Neural cell (in vitro differentiated cells): ENCODE results near the gene SPECC1. TPM values are rescaled to one million over a fixed set of nuclear protein-coding genes. Genes with fewer than 3 reads are reported as not detected.

ENCODE experiments used
- H2AFZ ChIP-seq: fragments of 200-600, 300-800 bp; sonication (generic), shearing (Covaris generic); 2 replicates; pipeline ENCODE4 v1.6.0; 2014; ENCODE audit warnings: low read depth, mild to moderate bottlenecking, antibody characterized with exemption, low read length, moderate library complexity
- H3F3A ChIP-seq: fragments of 200-600 bp; shearing (Covaris generic); 2 replicates; pipeline ENCODE4 v1.6.1; 2016; ENCODE audit warnings: mild to moderate bottlenecking, moderate library complexity, mixed read lengths, antibody characterized with exemption, low read length; ENCODE audit not compliant: insufficient read depth, poor library complexity, severe bottlenecking
- H3K27ac ChIP-seq: fragments of 200-600, 300-800 bp; sonication (generic), shearing (Covaris generic); 2 replicates; pipeline ENCODE4 v1.5.1; 2014; ENCODE audit warnings: mild to moderate bottlenecking, low read length, moderate library complexity
- H3K27me3 ChIP-seq: fragments of 300-800, 200-600 bp; sonication (generic), shearing (Covaris generic); 2 replicates; pipeline ENCODE4 v1.6.0; 2014; ENCODE audit warnings: mild to moderate bottlenecking, low read depth, low read length, moderate library complexity; ENCODE audit not compliant: insufficient read depth
- H3K36me3 ChIP-seq: fragments of 300-800, 200-600 bp; sonication (generic), shearing (Covaris generic); 2 replicates; pipeline ENCODE4 v1.5.1; 2014; ENCODE audit warnings: mild to moderate bottlenecking, antibody characterized with exemption, low read length, moderate library complexity; ENCODE audit not compliant: insufficient read depth
- H3K4me2 ChIP-seq: fragments of 300-800, 200-600 bp; sonication (generic), shearing (Covaris generic); 2 replicates; pipeline ENCODE4 v1.6.0; 2014; ENCODE audit warnings: mild to moderate bottlenecking, low read length
- H3K4me3 ChIP-seq: fragments of 300-800, 200-600 bp; sonication (generic), shearing (Covaris generic); 2 replicates; pipeline ENCODE4 v1.5.1; 2014; ENCODE audit warnings: mild to moderate bottlenecking, low read length, moderate library complexity
- H3K79me2 ChIP-seq: fragments of 200-600 bp; shearing (Covaris generic); replicated peaks from 2 replicates; pipeline ENCODE4 v1.6.0; 2014; ENCODE audit warnings: mild to moderate bottlenecking, low read length, moderate library complexity; ENCODE audit not compliant: insufficient read depth
- H3K9ac ChIP-seq: fragments of 300-800, 200-600 bp; sonication (generic), shearing (Covaris generic); 2 replicates; pipeline ENCODE4 v1.6.1; 2016; ENCODE audit warnings: mild to moderate bottlenecking, low read length, mixed read lengths
- H3K9me2 ChIP-seq: fragments of 200-600 bp; shearing (Covaris generic); 2 replicates; pipeline ENCODE4 v1.6.1; 2016; ENCODE audit warnings: mild to moderate bottlenecking, low read length, mixed read lengths; ENCODE audit not compliant: insufficient read depth
- H3K9me3 ChIP-seq: fragments of 200-600, 300-800 bp; sonication (generic), shearing (Covaris generic); 2 replicates; pipeline ENCODE4 v1.6.1; 2016; ENCODE audit warnings: mild to moderate bottlenecking, mixed run types, low read length, moderate library complexity, mixed read lengths
- H4K20me1 ChIP-seq: fragments of 200-600 bp; shearing (Covaris generic); 2 replicates; pipeline ENCODE4 v1.6.1; 2016; ENCODE audit warnings: mild to moderate bottlenecking, mixed run types; ENCODE audit not compliant: insufficient read depth
- EP300 ChIP-seq: fragments of 450-650 bp; conservative IDR thresholded peaks from 2 replicates; pipeline ENCODE4 v1.6.1; 2014; ENCODE audit warnings: antibody characterized with exemption, mild to moderate bottlenecking, moderate library complexity; ENCODE audit not compliant: poor library complexity, severe bottlenecking
- EZH2 ChIP-seq: fragments of 200-600, 300-800 bp; shearing (Covaris generic), sonication (generic); IDR thresholded peaks from 2 replicates; pipeline ENCODE4 v1.6.1; 2014; ENCODE audit warnings: antibody characterized with exemption, low read length, borderline replicate concordance, mild to moderate bottlenecking; ENCODE audit not compliant: insufficient read depth, poor library complexity, severe bottlenecking
- MXI1 ChIP-seq: fragments of 450-650 bp; conservative IDR thresholded peaks from 2 replicates; pipeline ENCODE4 v1.6.1; 2014; ENCODE audit warnings: antibody characterized with exemption, mild to moderate bottlenecking; ENCODE audit not compliant: poor library complexity, severe bottlenecking
- POLR2AphosphoS5 ChIP-seq: IDR thresholded peaks from 2 replicates; pipeline ENCODE4 v1.6.1; 2012
- RAD21 ChIP-seq: fragments of 450-650 bp; conservative IDR thresholded peaks from 2 replicates; pipeline ENCODE4 v1.6.1; 2014; ENCODE audit warnings: antibody characterized with exemption, mild to moderate bottlenecking, moderate library complexity
- SMC3 ChIP-seq: fragments of 450-650 bp; conservative IDR thresholded peaks from 2 replicates; pipeline ENCODE4 v1.6.1; 2014; ENCODE audit warnings: antibody characterized with exemption, mild to moderate bottlenecking, moderate library complexity; ENCODE audit not compliant: poor library complexity
- TAF1 ChIP-seq: IDR thresholded peaks from 2 replicates; pipeline ENCODE4 v1.6.1; 2012; ENCODE audit warnings: low read depth
- polyA plus RNA-seq: library from polyadenylated mRNA; depleted of rRNA; stranded (reverse); fragments of >200 nt; gene quantifications from 2 replicates; pipeline ENCODE4 v1.2.3, GENCODE V29; 2014
- TF ChIP-seq, protein P1 (sequence below): IDR thresholded peaks from 2 replicates; pipeline ENCODE4 v1.6.1; 2012; ENCODE audit warnings: borderline replicate concordance
- TF ChIP-seq, protein P2 (sequence below): fragments of 450-650 bp; IDR thresholded peaks from 2 replicates; pipeline ENCODE4 v1.5.1; 2014; ENCODE audit warnings: antibody characterized with exemption, mild to moderate bottlenecking, moderate library complexity; ENCODE audit not compliant: poor library complexity, severe bottlenecking

Gene SPECC1
- polyA plus RNA-seq, 1 donor from 2014 or later: 8.6 TPM

- peaks cover 4% of the 10 kb centered on the region for H3K79me2 ChIP-seq
- H2AFZ ChIP-seq: no peak overlapping the region
- no peak overlapping the region for H3K4me2 ChIP-seq
- no peaks in the 10 kb centered on the region for H3F3A ChIP-seq
- H3K4me3 ChIP-seq: no peak overlapping the region
- no peaks in the 10 kb centered on the region for H3K27me3 ChIP-seq
- TF ChIP-seq, protein P1, sequence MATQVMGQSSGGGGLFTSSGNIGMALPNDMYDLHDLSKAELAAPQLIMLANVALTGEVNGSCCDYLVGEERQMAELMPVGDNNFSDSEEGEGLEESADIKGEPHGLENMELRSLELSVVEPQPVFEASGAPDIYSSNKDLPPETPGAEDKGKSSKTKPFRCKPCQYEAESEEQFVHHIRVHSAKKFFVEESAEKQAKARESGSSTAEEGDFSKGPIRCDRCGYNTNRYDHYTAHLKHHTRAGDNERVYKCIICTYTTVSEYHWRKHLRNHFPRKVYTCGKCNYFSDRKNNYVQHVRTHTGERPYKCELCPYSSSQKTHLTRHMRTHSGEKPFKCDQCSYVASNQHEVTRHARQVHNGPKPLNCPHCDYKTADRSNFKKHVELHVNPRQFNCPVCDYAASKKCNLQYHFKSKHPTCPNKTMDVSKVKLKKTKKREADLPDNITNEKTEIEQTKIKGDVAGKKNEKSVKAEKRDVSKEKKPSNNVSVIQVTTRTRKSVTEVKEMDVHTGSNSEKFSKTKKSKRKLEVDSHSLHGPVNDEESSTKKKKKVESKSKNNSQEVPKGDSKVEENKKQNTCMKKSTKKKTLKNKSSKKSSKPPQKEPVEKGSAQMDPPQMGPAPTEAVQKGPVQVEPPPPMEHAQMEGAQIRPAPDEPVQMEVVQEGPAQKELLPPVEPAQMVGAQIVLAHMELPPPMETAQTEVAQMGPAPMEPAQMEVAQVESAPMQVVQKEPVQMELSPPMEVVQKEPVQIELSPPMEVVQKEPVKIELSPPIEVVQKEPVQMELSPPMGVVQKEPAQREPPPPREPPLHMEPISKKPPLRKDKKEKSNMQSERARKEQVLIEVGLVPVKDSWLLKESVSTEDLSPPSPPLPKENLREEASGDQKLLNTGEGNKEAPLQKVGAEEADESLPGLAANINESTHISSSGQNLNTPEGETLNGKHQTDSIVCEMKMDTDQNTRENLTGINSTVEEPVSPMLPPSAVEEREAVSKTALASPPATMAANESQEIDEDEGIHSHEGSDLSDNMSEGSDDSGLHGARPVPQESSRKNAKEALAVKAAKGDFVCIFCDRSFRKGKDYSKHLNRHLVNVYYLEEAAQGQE: no peak
- TF ChIP-seq, protein P2, sequence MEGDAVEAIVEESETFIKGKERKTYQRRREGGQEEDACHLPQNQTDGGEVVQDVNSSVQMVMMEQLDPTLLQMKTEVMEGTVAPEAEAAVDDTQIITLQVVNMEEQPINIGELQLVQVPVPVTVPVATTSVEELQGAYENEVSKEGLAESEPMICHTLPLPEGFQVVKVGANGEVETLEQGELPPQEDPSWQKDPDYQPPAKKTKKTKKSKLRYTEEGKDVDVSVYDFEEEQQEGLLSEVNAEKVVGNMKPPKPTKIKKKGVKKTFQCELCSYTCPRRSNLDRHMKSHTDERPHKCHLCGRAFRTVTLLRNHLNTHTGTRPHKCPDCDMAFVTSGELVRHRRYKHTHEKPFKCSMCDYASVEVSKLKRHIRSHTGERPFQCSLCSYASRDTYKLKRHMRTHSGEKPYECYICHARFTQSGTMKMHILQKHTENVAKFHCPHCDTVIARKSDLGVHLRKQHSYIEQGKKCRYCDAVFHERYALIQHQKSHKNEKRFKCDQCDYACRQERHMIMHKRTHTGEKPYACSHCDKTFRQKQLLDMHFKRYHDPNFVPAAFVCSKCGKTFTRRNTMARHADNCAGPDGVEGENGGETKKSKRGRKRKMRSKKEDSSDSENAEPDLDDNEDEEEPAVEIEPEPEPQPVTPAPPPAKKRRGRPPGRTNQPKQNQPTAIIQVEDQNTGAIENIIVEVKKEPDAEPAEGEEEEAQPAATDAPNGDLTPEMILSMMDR: no peak
- no peak for TF ChIP-seq POLR2AphosphoS5
- TF ChIP-seq EP300: no peak
- no peak for TF ChIP-seq EZH2
- no peak for TF ChIP-seq SMC3
- no peak for TF ChIP-seq RAD21
- no peak for TF ChIP-seq MXI1
- no peak for TF ChIP-seq TAF1
- H4K20me1 ChIP-seq: no peaks in the 10 kb centered on the region
- H3K9ac ChIP-seq: no peak overlapping the region
- H3K9me2 ChIP-seq: no peaks in the 10 kb centered on the region
- H3K36me3 ChIP-seq: no peaks in the 10 kb centered on the region
- H3K27ac ChIP-seq: no peak overlapping the region
- H3K9me3 ChIP-seq: no peaks in the 10 kb centered on the region
Measured at GRCh38 chr17:20184181-20184580, 175.0 kb downstream of the SPECC1 start.

DNA sequence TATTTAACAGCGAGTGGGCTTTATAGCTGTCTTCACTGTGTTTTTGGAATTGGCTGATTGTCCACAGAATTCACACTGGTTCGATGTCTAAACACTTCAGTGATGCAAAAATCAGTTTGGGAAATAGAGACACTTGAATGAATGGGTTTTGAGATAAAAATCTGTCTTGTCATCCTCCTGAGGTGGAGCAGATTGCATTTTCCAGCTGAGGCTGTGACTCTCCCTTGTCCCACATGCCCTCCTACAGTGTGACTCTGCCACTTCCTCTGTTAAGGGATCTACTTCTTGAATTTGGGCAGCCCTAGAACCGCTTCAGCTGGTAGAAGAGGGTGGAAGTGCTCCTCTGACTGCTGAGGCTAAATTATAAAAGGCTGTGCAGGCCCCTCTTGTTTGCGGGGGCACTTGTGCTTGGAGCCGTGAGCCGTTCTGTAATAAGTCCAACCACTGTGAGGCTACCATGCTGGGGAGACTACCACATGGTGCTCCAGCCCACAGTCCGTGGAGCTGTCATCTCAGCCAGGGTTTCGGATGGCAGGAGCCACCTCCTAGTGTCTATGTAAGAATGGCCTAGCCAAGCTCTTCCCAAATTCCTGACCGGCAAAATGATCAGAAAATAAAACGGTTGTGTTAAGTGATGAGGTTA, 175.9 kb downstream of the SPECC1 start:
- Histone ChIP-seq H3F3A (no peaks in the 10 kb centered on the region), H3K4me2 (no peak overlapping the region), H3K36me3 (no peaks in the 10 kb centered on the region), H3K4me3 (no peak overlapping the region), H3K9me2 (no peaks in the 10 kb centered on the region), H3K79me2 (peaks cover 4% of the 10 kb centered on the region), H3K9me3 (no peaks in the 10 kb centered on the region), H3K9ac (no peak overlapping the region), H4K20me1 (no peaks in the 10 kb centered on the region), H2AFZ (no peak overlapping the region), H3K27me3 (no peaks in the 10 kb centered on the region), H3K27ac (no peak overlapping the region)
- TF ChIP-seq, protein P1: no peak
- TF ChIP-seq POLR2AphosphoS5 (no peak), EP300 (no peak), TAF1 (no peak), EZH2 (no peak), RAD21 (no peak), SMC3 (no peak), MXI1 (no peak)
- TF ChIP-seq, protein P2: no peak
